Neural cell (in vitro differentiated cells): ENCODE data around the gene PAX6.

Experiments
- EZH2 ChIP-seq: fragments of 200-600, 300-800 bp; shearing (Covaris generic), sonication (generic); IDR thresholded peaks from 2 replicates; pipeline ENCODE4 v1.6.1; 2014; ENCODE audit warnings: antibody characterized with exemption, low read length, borderline replicate concordance, mild to moderate bottlenecking; ENCODE audit not compliant: insufficient read depth, poor library complexity, severe bottlenecking
- MXI1 ChIP-seq: fragments of 450-650 bp; conservative IDR thresholded peaks from 2 replicates; pipeline ENCODE4 v1.6.1; 2014; ENCODE audit warnings: antibody characterized with exemption, mild to moderate bottlenecking; ENCODE audit not compliant: poor library complexity, severe bottlenecking
- POLR2AphosphoS5 ChIP-seq: IDR thresholded peaks from 2 replicates; pipeline ENCODE4 v1.6.1; 2012
- TF ChIP-seq, protein P1 (sequence below): fragments of 450-650 bp; IDR thresholded peaks from 2 replicates; pipeline ENCODE4 v1.5.1; 2014; ENCODE audit warnings: antibody characterized with exemption, mild to moderate bottlenecking, moderate library complexity; ENCODE audit not compliant: poor library complexity, severe bottlenecking
- TF ChIP-seq, protein P2 (sequence below): IDR thresholded peaks from 2 replicates; pipeline ENCODE4 v1.6.1; 2012; ENCODE audit warnings: borderline replicate concordance

DNA sequence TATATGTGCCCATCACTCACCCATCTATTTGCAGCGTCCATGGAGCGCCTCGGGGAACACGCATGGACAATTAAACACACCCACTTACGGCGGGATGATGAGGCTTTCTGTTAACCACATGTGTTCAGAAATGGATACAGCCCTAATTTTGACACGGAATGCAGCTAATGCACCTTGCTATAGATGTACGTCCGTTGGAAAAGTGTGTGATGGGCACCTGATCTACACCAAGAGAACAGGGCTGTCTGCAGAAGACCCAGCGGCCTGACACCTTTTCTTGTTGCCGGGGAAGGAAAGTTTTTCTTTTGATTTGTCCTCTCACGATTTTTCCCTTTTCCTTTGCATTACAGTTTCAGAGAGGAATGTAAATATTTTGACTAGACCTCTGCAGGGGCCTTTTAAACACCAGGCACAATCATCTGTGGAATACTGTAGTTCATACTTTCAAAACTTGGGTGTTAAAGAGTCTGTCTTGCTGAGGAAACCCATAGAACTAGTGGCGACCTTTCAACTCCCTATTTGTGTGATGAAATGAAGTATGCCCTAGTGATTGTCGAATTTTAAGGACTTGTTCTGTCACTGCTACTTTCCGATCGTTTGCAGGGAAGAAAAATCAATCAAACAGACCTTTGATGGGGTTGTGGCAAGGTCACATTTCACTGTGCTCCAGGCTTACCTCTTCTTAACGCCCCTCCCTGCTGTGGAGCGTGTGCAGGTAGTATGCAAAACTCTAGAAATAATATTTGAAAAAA lies 16.5 kb upstream of the PAX6 start:
- TF ChIP-seq POLR2AphosphoS5 (no peak), MXI1 (no peak), EZH2 (no peak)
- TF ChIP-seq, protein P1, sequence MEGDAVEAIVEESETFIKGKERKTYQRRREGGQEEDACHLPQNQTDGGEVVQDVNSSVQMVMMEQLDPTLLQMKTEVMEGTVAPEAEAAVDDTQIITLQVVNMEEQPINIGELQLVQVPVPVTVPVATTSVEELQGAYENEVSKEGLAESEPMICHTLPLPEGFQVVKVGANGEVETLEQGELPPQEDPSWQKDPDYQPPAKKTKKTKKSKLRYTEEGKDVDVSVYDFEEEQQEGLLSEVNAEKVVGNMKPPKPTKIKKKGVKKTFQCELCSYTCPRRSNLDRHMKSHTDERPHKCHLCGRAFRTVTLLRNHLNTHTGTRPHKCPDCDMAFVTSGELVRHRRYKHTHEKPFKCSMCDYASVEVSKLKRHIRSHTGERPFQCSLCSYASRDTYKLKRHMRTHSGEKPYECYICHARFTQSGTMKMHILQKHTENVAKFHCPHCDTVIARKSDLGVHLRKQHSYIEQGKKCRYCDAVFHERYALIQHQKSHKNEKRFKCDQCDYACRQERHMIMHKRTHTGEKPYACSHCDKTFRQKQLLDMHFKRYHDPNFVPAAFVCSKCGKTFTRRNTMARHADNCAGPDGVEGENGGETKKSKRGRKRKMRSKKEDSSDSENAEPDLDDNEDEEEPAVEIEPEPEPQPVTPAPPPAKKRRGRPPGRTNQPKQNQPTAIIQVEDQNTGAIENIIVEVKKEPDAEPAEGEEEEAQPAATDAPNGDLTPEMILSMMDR: no peak
- TF ChIP-seq, protein P2, sequence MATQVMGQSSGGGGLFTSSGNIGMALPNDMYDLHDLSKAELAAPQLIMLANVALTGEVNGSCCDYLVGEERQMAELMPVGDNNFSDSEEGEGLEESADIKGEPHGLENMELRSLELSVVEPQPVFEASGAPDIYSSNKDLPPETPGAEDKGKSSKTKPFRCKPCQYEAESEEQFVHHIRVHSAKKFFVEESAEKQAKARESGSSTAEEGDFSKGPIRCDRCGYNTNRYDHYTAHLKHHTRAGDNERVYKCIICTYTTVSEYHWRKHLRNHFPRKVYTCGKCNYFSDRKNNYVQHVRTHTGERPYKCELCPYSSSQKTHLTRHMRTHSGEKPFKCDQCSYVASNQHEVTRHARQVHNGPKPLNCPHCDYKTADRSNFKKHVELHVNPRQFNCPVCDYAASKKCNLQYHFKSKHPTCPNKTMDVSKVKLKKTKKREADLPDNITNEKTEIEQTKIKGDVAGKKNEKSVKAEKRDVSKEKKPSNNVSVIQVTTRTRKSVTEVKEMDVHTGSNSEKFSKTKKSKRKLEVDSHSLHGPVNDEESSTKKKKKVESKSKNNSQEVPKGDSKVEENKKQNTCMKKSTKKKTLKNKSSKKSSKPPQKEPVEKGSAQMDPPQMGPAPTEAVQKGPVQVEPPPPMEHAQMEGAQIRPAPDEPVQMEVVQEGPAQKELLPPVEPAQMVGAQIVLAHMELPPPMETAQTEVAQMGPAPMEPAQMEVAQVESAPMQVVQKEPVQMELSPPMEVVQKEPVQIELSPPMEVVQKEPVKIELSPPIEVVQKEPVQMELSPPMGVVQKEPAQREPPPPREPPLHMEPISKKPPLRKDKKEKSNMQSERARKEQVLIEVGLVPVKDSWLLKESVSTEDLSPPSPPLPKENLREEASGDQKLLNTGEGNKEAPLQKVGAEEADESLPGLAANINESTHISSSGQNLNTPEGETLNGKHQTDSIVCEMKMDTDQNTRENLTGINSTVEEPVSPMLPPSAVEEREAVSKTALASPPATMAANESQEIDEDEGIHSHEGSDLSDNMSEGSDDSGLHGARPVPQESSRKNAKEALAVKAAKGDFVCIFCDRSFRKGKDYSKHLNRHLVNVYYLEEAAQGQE: no peak
